HepG2 (cell line): ENCODE results near the gene DGKD. TPM values are rescaled to one million over a fixed set of nuclear protein-coding genes. Genes with fewer than 3 reads are reported as not detected.
A peak's percentile ranks its signal among the peaks of the same experiment; 100 is the strongest.

Experiments used
- BCL3 ChIP-seq: sonication (generic); formaldehyde crosslinking; IDR thresholded peaks from 2 replicates; pipeline ENCODE4 v1.5.1; 2020; ENCODE audit warnings: mild to moderate bottlenecking, missing genetic modification reagents, moderate library complexity
- BHLHE40 ChIP-seq: IDR thresholded peaks from 2 replicates; pipeline ENCODE4 v1.6.1; 2011; ENCODE audit warnings: low read length, improper control_type of control experiment
- CTCF ChIP-seq: sonication (generic); formaldehyde crosslinking; IDR thresholded peaks from 2 replicates; pipeline ENCODE4 v1.5.0; 2020; ENCODE audit warnings: mild to moderate bottlenecking, missing genetic modification reagents, moderate library complexity
- HES4 ChIP-seq: sonication (generic); formaldehyde crosslinking; IDR thresholded peaks from 2 replicates; pipeline ENCODE4 v1.9.0; 2021; ENCODE audit warnings: mild to moderate bottlenecking, missing genetic modification reagents, borderline replicate concordance
- HNRNPK ChIP-seq: fragments of 200-400 bp; formaldehyde crosslinking; IDR thresholded peaks from 2 replicates; pipeline ENCODE4 v1.6.1; 2018; ENCODE audit warnings: low read length, low read depth, moderate library complexity, mild to moderate bottlenecking; ENCODE audit not compliant: poor library complexity, severe bottlenecking
- RXRB ChIP-seq: IDR thresholded peaks from 2 replicates; pipeline ENCODE4 v1.6.1; 2016; ENCODE audit warnings: borderline replicate concordance, missing genetic modification reagents, missing compliant biosample characterization
- ZNF768 ChIP-seq: sonication (generic); formaldehyde crosslinking; IDR thresholded peaks from 2 replicates; pipeline ENCODE4 v1.4.0; 2020; ENCODE audit warnings: missing genetic modification reagents
- ZSCAN25 ChIP-seq: sonication (generic); formaldehyde crosslinking; IDR thresholded peaks from 2 replicates; pipeline ENCODE4 v1.8.0; 2022; ENCODE audit warnings: mild to moderate bottlenecking, missing genetic modification reagents
- polyA plus RNA-seq, 8 experiments: library from polyadenylated mRNA; depleted of rRNA in 3 of 8; stranded (reverse) in 7 of 8; unstranded in 1 of 8; fragments of >200 nt; fragmentation: Illumina TruSeq in 4 of 8; extraction: Trizol in 4 of 8; gene quantifications; 2 replicates each; pipeline versions ENCODE4 v1.2.1 to v1.2.3, GENCODE V29; 2011 to 2016; ENCODE audit warnings: low read depth in 4 of 8, missing spikeins in 1 of 8, mixed read lengths in 1 of 8; ENCODE audit not compliant: insufficient read depth in 1 of 8
- total RNA-seq, 5 experiments: library from RNA; depleted of rRNA; stranded (reverse); fragments of >200 nt; fragmentation: Illumina TruSeq; extraction: Trizol; gene quantifications; 2 replicates each; pipeline ENCODE4 v1.2.3, GENCODE V29; 2016; ENCODE audit warnings: low read depth in 1 of 5
- TF ChIP-seq, protein P1 (sequence below): sonication (generic); formaldehyde crosslinking; IDR thresholded peaks from 2 replicates; pipeline ENCODE4 v1.4.0; 2020; ENCODE audit warnings: mild to moderate bottlenecking, missing genetic modification reagents
- TF ChIP-seq, protein P2 (sequence below): sonication (generic); formaldehyde crosslinking; IDR thresholded peaks from 2 replicates; pipeline ENCODE4 v1.4.0; 2020; ENCODE audit warnings: low read depth, missing genetic modification reagents
- TF ChIP-seq, protein P3 (sequence below): sonication (generic); formaldehyde crosslinking; IDR thresholded peaks from 2 replicates; pipeline ENCODE4 v1.5.0; 2020; ENCODE audit warnings: missing genetic modification reagents

The DGKD gene
- total and polyA plus RNA-seq, 2 of the 13 experiments (the other 11 are each of a cell fraction or from before 2014, with no cell fraction given): 24.5 to 33.2 TPM

- TF ChIP-seq, protein P1, sequence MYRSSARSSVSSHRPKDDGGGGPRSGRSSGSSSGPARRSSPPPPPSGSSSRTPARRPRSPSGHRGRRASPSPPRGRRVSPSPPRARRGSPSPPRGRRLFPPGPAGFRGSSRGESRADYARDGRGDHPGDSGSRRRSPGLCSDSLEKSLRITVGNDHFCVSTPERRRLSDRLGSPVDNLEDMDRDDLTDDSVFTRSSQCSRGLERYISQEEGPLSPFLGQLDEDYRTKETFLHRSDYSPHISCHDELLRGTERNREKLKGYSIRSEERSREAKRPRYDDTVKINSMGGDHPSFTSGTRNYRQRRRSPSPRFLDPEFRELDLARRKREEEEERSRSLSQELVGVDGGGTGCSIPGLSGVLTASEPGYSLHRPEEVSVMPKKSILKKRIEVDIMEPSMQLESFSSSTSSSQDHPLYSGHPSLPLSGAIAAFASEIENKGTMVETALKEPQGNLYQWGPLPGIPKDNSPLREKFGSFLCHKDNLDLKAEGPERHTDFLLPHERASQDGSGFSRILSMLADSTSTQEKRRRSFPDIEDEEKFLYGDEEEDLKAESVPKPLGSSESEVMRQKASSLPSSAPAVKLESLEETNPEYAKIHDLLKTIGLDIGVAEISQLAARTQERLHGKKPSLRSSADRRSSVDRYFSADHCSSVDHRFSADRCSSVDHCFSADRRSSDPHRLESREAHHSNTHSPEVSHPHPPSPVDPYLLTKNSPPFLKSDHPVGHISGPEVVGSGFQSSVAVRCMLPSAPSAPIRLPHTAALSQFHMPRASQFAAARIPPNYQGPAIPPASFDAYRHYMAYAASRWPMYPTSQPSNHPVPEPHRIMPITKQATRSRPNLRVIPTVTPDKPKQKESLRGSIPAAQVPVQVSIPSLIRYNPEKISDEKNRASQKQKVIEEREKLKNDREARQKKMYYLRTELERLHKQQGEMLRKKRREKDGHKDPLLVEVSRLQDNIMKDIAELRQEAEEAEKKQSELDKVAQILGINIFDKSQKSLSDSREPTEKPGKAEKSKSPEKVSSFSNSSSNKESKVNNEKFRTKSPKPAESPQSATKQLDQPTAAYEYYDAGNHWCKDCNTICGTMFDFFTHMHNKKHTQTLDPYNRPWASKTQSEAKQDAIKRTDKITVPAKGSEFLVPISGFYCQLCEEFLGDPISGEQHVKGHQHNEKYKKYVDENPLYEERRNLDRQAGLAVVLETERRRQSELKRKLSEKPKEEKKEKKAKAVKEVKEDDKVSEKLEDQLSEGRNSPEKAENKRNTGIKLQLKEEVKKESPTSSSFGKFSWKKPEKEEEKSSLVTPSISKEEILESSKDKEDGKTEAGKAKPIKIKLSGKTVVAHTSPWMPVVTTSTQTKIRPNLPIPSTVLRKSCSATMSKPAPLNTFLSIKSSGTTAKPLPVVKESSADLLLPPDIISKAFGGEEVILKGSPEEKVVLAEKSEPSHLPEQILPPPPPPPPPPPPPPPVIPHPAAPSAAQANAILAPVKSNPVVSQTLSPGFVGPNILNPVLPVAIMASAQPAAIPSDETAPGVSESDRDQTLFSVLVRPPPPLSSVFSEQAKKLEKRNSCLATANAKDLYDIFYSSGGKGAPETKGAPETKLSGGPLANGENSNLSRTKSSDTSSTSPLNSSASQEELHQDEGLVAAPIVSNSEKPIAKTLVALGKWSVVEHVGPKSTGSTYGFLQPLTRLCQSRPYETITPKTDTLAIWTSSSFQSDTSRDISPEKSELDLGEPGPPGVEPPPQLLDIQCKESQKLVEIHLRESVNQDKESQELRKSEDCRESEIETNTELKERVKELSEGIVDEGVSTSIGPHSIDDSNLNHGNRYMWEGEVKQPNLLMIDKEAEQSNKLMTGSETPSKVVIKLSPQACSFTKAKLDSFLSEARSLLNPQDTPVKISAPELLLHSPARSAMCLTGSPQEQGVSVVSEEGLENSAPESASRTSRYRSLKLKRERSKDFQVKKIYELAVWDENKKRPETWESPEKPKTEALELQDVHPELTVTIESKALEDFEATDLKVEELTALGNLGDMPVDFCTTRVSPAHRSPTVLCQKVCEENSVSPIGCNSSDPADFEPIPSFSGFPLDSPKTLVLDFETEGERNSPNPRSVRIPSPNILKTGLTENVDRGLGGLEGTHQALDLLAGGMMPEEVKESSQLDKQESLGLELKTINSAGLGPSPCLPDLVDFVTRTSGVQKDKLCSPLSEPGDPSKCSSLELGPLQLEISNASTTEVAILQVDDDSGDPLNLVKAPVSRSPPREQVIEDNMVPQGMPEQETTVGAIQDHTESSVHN (CRISPR knock-in tag): 0 out of 2 replicates have a peak, but pooled peaks have one; percentile 20
- TF ChIP-seq HES4 (CRISPR knock-in tag) (0 out of 2 replicates have a peak, but pooled peaks have one; percentile 43), BHLHE40 (peak; percentile 69), CTCF (CRISPR knock-in tag) (peak; percentile 69), ZSCAN25 (CRISPR knock-in tag) (no peak; the same call in 1 of the 2 replicates), RXRB (CRISPR knock-in tag) (peak; percentile 90), ZNF768 (CRISPR knock-in tag) (no peak; the same call in 1 of the 2 replicates), BCL3 (CRISPR knock-in tag) (peak; percentile 88), HNRNPK (no peak)
- TF ChIP-seq, protein P2, sequence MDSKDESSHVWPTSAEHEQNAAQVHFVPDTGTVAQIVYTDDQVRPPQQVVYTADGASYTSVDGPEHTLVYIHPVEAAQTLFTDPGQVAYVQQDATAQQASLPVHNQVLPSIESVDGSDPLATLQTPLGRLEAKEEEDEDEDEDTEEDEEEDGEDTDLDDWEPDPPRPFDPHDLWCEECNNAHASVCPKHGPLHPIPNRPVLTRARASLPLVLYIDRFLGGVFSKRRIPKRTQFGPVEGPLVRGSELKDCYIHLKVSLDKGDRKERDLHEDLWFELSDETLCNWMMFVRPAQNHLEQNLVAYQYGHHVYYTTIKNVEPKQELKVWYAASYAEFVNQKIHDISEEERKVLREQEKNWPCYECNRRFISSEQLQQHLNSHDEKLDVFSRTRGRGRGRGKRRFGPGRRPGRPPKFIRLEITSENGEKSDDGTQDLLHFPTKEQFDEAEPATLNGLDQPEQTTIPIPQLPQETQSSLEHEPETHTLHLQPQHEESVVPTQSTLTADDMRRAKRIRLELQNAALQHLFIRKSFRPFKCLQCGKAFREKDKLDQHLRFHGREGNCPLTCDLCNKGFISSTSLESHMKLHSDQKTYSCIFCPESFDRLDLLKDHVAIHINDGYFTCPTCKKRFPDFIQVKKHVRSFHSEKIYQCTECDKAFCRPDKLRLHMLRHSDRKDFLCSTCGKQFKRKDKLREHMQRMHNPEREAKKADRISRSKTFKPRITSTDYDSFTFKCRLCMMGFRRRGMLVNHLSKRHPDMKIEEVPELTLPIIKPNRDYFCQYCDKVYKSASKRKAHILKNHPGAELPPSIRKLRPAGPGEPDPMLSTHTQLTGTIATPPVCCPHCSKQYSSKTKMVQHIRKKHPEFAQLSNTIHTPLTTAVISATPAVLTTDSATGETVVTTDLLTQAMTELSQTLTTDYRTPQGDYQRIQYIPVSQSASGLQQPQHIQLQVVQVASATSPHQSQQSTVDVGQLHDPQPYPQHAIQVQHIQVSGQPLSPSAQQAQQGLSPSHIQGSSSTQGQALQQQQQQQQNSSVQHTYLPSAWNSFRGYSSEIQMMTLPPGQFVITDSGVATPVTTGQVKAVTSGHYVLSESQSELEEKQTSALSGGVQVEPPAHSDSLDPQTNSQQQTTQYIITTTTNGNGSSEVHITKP (CRISPR knock-in tag): peak; percentile 71; the same call in 1 of the 2 replicates
- TF ChIP-seq, protein P3, sequence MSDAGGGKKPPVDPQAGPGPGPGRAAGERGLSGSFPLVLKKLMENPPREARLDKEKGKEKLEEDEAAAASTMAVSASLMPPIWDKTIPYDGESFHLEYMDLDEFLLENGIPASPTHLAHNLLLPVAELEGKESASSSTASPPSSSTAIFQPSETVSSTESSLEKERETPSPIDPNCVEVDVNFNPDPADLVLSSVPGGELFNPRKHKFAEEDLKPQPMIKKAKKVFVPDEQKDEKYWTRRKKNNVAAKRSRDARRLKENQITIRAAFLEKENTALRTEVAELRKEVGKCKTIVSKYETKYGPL (CRISPR knock-in tag): no peak
Measured at GRCh38 chr2:233387667-233388528, 33.6 kb downstream of the DGKD start (continued).
